HEK293 (cell line): Measurements from ENCODE around the gene CHST8.

Experiments
- HOXC10 ChIP-seq: sonication (generic); formaldehyde crosslinking; IDR thresholded peaks from 2 replicates; pipeline ENCODE4 v1.8.1; 2023; ENCODE audit warnings: mild to moderate bottlenecking, missing genetic modification reagents
- KLF1 ChIP-seq: fragments of 450-650 bp; formaldehyde crosslinking; IDR thresholded peaks from 2 replicates; pipeline ENCODE4 v1.5.1; 2016; ENCODE audit warnings: missing biosample characterization, missing genetic modification characterization
- KLF16 ChIP-seq: fragments of 450-650 bp; formaldehyde crosslinking; IDR thresholded peaks from 2 replicates; pipeline ENCODE4 v1.5.1; 2017; ENCODE audit warnings: missing biosample characterization, missing genetic modification characterization
- REPIN1 ChIP-seq: fragments of 450-650 bp; formaldehyde crosslinking; IDR thresholded peaks from 2 replicates; pipeline ENCODE4 v1.5.1; 2017; ENCODE audit warnings: missing biosample characterization, missing genetic modification characterization, low read depth
- SALL2 ChIP-seq: fragments of 450-650 bp; formaldehyde crosslinking; IDR thresholded peaks from 2 replicates; pipeline ENCODE4 v1.5.0; 2017; ENCODE audit warnings: missing biosample characterization, mild to moderate bottlenecking, missing genetic modification characterization, borderline replicate concordance
- SETDB1 ChIP-seq: IDR thresholded peaks from one replicate; pipeline ENCODE4 v1.6.1; 2017; ENCODE audit warnings: mild to moderate bottlenecking, low read length, moderate library complexity, mixed read lengths; ENCODE audit not compliant: insufficient read length
- WT1 ChIP-seq: fragments of 450-650 bp; formaldehyde crosslinking; IDR thresholded peaks from 2 replicates; pipeline ENCODE4 v1.5.1; 2016; ENCODE audit warnings: missing biosample characterization, missing genetic modification characterization
- YY2 ChIP-seq: fragments of 450-650 bp; formaldehyde crosslinking; IDR thresholded peaks from 2 replicates; pipeline ENCODE4 v1.5.1; 2016; ENCODE audit warnings: missing biosample characterization, missing genetic modification characterization
- ZFP41 ChIP-seq: fragments of 450-650 bp; formaldehyde crosslinking; IDR thresholded peaks from 2 replicates; pipeline ENCODE4 v1.5.1; 2016; ENCODE audit warnings: missing biosample characterization, missing genetic modification characterization, borderline replicate concordance
- ZNF114 ChIP-seq: fragments of 450-650 bp; formaldehyde crosslinking; IDR thresholded peaks from 2 replicates; pipeline ENCODE4 v1.5.0; 2017; ENCODE audit warnings: missing biosample characterization, missing genetic modification characterization
- ZNF239 ChIP-seq: fragments of 450-650 bp; formaldehyde crosslinking; IDR thresholded peaks from 2 replicates; pipeline ENCODE4 v1.5.1; 2016; ENCODE audit warnings: missing biosample characterization, missing genetic modification characterization
- ZNF600 ChIP-seq: fragments of 450-650 bp; formaldehyde crosslinking; IDR thresholded peaks from 2 replicates; pipeline ENCODE4 v1.5.1; 2016; ENCODE audit warnings: missing biosample characterization, missing genetic modification characterization
- ZNF664 ChIP-seq: fragments of 450-650 bp; formaldehyde crosslinking; IDR thresholded peaks from 2 replicates; pipeline ENCODE4 v1.5.1; 2016; ENCODE audit warnings: missing biosample characterization, missing genetic modification characterization
- ZSCAN16 ChIP-seq: fragments of 450-650 bp; formaldehyde crosslinking; IDR thresholded peaks from 2 replicates; pipeline ENCODE4 v1.5.1; 2016; ENCODE audit warnings: missing biosample characterization, missing genetic modification characterization
- TF ChIP-seq, protein P1 (sequence below): fragments of 450-650 bp; formaldehyde crosslinking; IDR thresholded peaks from 2 replicates; pipeline ENCODE4 v1.5.1; 2016; ENCODE audit warnings: missing biosample characterization, missing genetic modification characterization, borderline replicate concordance
- TF ChIP-seq, protein P2 (sequence below): fragments of 450-650 bp; formaldehyde crosslinking; IDR thresholded peaks from 2 replicates; pipeline ENCODE4 v1.5.1; 2016; ENCODE audit warnings: missing biosample characterization, missing genetic modification characterization, borderline replicate concordance
- TF ChIP-seq, protein P3 (sequence below): fragments of 450-650 bp; formaldehyde crosslinking; IDR thresholded peaks from 2 replicates; pipeline ENCODE4 v1.5.1; 2017; ENCODE audit warnings: missing biosample characterization, missing genetic modification characterization
- TF ChIP-seq, protein P4 (sequence below): fragments of 450-650 bp; formaldehyde crosslinking; optimal IDR thresholded peaks from 2 replicates; pipeline ENCODE3; 2016; ENCODE audit warnings: missing biosample characterization, mild to moderate bottlenecking, missing genetic modification characterization
- TF ChIP-seq, protein P5 (sequence below): sonication (generic); formaldehyde crosslinking; IDR thresholded peaks from 2 replicates; pipeline ENCODE4 v1.8.1; 2022; ENCODE audit warnings: mild to moderate bottlenecking, moderate library complexity, missing genetic modification reagents
- TF ChIP-seq, protein P6 (sequence below): fragments of 450-650 bp; formaldehyde crosslinking; IDR thresholded peaks from 2 replicates; pipeline ENCODE4; 2016; ENCODE audit warnings: missing biosample characterization, missing genetic modification characterization
- TF ChIP-seq, protein P7 (sequence below): fragments of 450-650 bp; formaldehyde crosslinking; IDR thresholded peaks from 2 replicates; pipeline ENCODE4 v1.5.1; 2017; ENCODE audit warnings: missing biosample characterization, missing genetic modification characterization

The CHST8 gene

DNA sequence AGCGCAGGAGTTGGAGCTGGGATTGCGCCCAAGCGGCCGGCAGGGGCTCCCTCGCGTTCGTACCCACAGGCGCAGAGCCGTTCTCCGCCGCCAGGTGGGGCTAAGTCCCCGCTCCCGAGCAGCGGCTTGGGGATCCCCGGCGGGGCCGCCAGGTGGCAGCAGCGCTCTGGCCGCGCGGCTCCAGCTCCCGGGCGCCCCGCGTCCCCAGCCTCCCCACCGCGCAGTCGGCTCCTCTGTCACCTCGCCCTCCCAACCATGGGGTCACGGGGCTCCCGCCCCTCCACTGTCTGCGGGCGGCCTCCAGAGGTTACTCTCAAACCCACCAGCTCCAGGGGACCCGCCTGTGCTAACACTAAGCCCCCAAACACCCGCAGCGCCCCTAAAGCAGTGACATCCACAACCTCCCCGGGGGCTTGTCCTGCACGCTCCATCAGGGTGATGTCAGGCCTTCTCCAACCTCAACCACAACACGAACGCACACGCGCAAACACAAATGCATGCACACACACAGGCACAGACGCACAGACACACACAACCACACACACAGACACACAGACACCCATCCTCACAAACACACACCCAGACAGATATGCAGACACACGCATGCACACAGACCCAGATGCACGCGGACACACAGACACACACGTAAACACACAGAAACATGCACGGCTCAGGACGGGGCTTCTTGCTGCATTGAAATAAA, 156.5 kb downstream of the CHST8 start (continued):
- TF ChIP-seq, protein P1, sequence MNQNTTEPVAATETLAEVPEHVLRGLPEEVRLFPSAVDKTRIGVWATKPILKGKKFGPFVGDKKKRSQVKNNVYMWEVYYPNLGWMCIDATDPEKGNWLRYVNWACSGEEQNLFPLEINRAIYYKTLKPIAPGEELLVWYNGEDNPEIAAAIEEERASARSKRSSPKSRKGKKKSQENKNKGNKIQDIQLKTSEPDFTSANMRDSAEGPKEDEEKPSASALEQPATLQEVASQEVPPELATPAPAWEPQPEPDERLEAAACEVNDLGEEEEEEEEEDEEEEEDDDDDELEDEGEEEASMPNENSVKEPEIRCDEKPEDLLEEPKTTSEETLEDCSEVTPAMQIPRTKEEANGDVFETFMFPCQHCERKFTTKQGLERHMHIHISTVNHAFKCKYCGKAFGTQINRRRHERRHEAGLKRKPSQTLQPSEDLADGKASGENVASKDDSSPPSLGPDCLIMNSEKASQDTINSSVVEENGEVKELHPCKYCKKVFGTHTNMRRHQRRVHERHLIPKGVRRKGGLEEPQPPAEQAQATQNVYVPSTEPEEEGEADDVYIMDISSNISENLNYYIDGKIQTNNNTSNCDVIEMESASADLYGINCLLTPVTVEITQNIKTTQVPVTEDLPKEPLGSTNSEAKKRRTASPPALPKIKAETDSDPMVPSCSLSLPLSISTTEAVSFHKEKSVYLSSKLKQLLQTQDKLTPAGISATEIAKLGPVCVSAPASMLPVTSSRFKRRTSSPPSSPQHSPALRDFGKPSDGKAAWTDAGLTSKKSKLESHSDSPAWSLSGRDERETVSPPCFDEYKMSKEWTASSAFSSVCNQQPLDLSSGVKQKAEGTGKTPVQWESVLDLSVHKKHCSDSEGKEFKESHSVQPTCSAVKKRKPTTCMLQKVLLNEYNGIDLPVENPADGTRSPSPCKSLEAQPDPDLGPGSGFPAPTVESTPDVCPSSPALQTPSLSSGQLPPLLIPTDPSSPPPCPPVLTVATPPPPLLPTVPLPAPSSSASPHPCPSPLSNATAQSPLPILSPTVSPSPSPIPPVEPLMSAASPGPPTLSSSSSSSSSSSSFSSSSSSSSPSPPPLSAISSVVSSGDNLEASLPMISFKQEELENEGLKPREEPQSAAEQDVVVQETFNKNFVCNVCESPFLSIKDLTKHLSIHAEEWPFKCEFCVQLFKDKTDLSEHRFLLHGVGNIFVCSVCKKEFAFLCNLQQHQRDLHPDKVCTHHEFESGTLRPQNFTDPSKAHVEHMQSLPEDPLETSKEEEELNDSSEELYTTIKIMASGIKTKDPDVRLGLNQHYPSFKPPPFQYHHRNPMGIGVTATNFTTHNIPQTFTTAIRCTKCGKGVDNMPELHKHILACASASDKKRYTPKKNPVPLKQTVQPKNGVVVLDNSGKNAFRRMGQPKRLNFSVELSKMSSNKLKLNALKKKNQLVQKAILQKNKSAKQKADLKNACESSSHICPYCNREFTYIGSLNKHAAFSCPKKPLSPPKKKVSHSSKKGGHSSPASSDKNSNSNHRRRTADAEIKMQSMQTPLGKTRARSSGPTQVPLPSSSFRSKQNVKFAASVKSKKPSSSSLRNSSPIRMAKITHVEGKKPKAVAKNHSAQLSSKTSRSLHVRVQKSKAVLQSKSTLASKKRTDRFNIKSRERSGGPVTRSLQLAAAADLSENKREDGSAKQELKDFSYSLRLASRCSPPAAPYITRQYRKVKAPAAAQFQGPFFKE (tag by site-specific recombination) = peak; percentile 97
- TF ChIP-seq ZNF664 (tag by site-specific recombination) (no peak), YY2 (tag by site-specific recombination) (no peak; the same call in 1 of the 2 replicates), ZFP41 (tag by site-specific recombination) (0 out of 2 replicates have a peak, but pooled peaks have one; percentile 7), ZNF239 (tag by site-specific recombination) (peak; percentile 62), KLF1 (tag by site-specific recombination) (peak; percentile 60), ZNF600 (peak; percentile 98), SALL2 (tag by site-specific recombination) (peak; percentile 89; the same call in 1 of the 2 replicates), SETDB1 (peak; percentile 62), HOXC10 (no peak), REPIN1 (tag by site-specific recombination) (peak; percentile 57; the same call in 1 of the 2 replicates), KLF16 (tag by site-specific recombination) (peak; percentile 81), WT1 (tag by site-specific recombination) (peak; percentile 33; the same call in 1 of the 2 replicates), ZNF114 (tag by site-specific recombination) (0 out of 2 replicates have a peak, but pooled peaks have one; percentile 18), ZSCAN16 (tag by site-specific recombination) (0 out of 2 replicates have a peak, but pooled peaks have one; percentile 12)
- TF ChIP-seq, protein P2, sequence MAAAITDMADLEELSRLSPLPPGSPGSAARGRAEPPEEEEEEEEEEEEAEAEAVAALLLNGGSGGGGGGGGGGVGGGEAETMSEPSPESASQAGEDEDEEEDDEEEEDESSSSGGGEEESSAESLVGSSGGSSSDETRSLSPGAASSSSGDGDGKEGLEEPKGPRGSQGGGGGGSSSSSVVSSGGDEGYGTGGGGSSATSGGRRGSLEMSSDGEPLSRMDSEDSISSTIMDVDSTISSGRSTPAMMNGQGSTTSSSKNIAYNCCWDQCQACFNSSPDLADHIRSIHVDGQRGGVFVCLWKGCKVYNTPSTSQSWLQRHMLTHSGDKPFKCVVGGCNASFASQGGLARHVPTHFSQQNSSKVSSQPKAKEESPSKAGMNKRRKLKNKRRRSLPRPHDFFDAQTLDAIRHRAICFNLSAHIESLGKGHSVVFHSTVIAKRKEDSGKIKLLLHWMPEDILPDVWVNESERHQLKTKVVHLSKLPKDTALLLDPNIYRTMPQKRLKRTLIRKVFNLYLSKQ = no peak
- TF ChIP-seq, protein P3, sequence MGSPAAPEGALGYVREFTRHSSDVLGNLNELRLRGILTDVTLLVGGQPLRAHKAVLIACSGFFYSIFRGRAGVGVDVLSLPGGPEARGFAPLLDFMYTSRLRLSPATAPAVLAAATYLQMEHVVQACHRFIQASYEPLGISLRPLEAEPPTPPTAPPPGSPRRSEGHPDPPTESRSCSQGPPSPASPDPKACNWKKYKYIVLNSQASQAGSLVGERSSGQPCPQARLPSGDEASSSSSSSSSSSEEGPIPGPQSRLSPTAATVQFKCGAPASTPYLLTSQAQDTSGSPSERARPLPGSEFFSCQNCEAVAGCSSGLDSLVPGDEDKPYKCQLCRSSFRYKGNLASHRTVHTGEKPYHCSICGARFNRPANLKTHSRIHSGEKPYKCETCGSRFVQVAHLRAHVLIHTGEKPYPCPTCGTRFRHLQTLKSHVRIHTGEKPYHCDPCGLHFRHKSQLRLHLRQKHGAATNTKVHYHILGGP (tag by site-specific recombination) = 0 out of 2 replicates have a peak, but pooled peaks have one; percentile 27
- TF ChIP-seq, protein P4, sequence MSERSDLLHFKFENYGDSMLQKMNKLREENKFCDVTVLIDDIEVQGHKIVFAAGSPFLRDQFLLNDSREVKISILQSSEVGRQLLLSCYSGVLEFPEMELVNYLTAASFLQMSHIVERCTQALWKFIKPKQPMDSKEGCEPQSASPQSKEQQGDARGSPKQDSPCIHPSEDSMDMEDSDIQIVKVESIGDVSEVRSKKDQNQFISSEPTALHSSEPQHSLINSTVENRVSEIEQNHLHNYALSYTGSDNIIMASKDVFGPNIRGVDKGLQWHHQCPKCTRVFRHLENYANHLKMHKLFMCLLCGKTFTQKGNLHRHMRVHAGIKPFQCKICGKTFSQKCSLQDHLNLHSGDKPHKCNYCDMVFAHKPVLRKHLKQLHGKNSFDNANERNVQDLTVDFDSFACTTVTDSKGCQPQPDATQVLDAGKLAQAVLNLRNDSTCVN = peak; percentile 75
- TF ChIP-seq, protein P5, sequence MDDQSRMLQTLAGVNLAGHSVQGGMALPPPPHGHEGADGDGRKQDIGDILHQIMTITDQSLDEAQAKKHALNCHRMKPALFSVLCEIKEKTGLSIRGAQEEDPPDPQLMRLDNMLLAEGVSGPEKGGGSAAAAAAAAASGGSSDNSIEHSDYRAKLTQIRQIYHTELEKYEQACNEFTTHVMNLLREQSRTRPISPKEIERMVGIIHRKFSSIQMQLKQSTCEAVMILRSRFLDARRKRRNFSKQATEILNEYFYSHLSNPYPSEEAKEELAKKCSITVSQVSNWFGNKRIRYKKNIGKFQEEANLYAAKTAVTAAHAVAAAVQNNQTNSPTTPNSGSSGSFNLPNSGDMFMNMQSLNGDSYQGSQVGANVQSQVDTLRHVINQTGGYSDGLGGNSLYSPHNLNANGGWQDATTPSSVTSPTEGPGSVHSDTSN (CRISPR knock-in tag) = 0 out of 2 replicates have a peak, but pooled peaks have one; percentile 40
- TF ChIP-seq, protein P6, sequence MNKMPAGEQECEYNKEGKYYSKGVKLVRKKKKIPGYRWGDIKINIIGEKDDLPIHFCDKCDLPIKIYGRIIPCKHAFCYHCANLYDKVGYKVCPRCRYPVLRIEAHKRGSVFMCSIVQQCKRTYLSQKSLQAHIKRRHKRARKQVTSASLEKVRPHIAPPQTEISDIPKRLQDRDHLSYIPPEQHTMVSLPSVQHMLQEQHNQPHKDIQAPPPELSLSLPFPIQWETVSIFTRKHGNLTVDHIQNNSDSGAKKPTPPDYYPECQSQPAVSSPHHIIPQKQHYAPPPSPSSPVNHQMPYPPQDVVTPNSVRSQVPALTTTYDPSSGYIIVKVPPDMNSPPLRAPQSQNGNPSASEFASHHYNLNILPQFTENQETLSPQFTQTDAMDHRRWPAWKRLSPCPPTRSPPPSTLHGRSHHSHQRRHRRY = peak; percentile 11; the same call in 1 of the 2 replicates
- TF ChIP-seq, protein P7, sequence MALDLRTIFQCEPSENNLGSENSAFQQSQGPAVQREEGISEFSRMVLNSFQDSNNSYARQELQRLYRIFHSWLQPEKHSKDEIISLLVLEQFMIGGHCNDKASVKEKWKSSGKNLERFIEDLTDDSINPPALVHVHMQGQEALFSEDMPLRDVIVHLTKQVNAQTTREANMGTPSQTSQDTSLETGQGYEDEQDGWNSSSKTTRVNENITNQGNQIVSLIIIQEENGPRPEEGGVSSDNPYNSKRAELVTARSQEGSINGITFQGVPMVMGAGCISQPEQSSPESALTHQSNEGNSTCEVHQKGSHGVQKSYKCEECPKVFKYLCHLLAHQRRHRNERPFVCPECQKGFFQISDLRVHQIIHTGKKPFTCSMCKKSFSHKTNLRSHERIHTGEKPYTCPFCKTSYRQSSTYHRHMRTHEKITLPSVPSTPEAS (tag by site-specific recombination) = peak; percentile 98
